Keratinocyte (primary cell): ENCODE measurements around the gene SH2D2A. TPM values are rescaled to one million over a fixed set of nuclear protein-coding genes. Genes with fewer than 3 reads are reported as not detected.

Experiments
- DNase-seq: peaks from one replicate; pipeline ENCODE4 v3.0.0-alpha.2; 2011; ENCODE audit warnings: low read depth, missing footprints, low spot score
- FAIRE-seq: peaks from 2 replicates; lab custom pipeline; 2011; peaks lifted over from hg19 to GRCh38; lab: Jason Lieb, UNC
- H2AFZ ChIP-seq: 2 replicates; pipeline ENCODE4 v1.6.0; 2012; ENCODE audit warnings: low read length, control low read depth, inconsistent platforms; ENCODE audit not compliant: control insufficient read depth
- H3K27ac ChIP-seq: 2 replicates; pipeline ENCODE4 v1.5.1; 2011; ENCODE audit warnings: low read length; ENCODE audit not compliant: control insufficient read depth, insufficient read depth
- H3K27me3 ChIP-seq: 3 replicates; pipeline ENCODE4 v1.6.0; 2011; ENCODE audit warnings: low read length; ENCODE audit not compliant: control insufficient read depth, insufficient read depth; ENCODE audit errors: extremely low read depth
- H3K36me3 ChIP-seq, 2 experiments: 2 replicates in 1 of 2; 3 replicates in 1 of 2; pipeline ENCODE4 v1.5.1; 2011; ENCODE audit warnings: low read length in 2 of 2, mild to moderate bottlenecking in 1 of 2; ENCODE audit not compliant: control insufficient read depth in 2 of 2, insufficient read depth in 2 of 2; ENCODE audit errors: extremely low read depth in 1 of 2
- H3K4me1 ChIP-seq: 3 replicates; pipeline ENCODE4 v1.5.1; 2011; ENCODE audit warnings: low read length; ENCODE audit not compliant: control insufficient read depth, insufficient read depth; ENCODE audit errors: extremely low read depth
- H3K4me2 ChIP-seq: 3 replicates; pipeline ENCODE4 v1.6.0; 2011; ENCODE audit warnings: low read depth, low read length; ENCODE audit not compliant: control insufficient read depth, insufficient read depth; ENCODE audit errors: extremely low read depth
- H3K4me3 ChIP-seq, 3 experiments: fragments of 200-600 bp in 1 of 3; sonication (generic) in 1 of 3; 2 replicates in 2 of 3; 3 replicates in 1 of 3; pipeline ENCODE4 v1.5.1; 2011 to 2016; ENCODE audit warnings: low read length in 3 of 3, mild to moderate bottlenecking in 3 of 3, control low read depth in 2 of 3, inconsistent platforms in 1 of 3, low read depth in 1 of 3, mixed read lengths in 1 of 3, mixed run types in 1 of 3, moderate library complexity in 1 of 3; ENCODE audit not compliant: control insufficient read depth in 2 of 3, insufficient read depth in 2 of 3; ENCODE audit errors: extremely low read depth in 1 of 3
- H3K79me2 ChIP-seq: 2 replicates; pipeline ENCODE4 v1.6.0; 2012; ENCODE audit warnings: low read length; ENCODE audit not compliant: control insufficient read depth, insufficient read depth
- H3K9ac ChIP-seq: 3 replicates; pipeline ENCODE4 v1.6.0; 2011; ENCODE audit warnings: low read length; ENCODE audit not compliant: control insufficient read depth, insufficient read depth; ENCODE audit errors: extremely low read depth
- H3K9me1 ChIP-seq: 3 replicates; pipeline ENCODE4 v1.6.0; 2011; ENCODE audit warnings: low read length; ENCODE audit not compliant: control insufficient read depth, insufficient read depth; ENCODE audit errors: extremely low read depth
- H3K9me3 ChIP-seq: 2 replicates; pipeline ENCODE4 v1.5.1; 2012; ENCODE audit warnings: low read depth, low read length; ENCODE audit not compliant: control insufficient read depth
- H4K20me1 ChIP-seq: 3 replicates; pipeline ENCODE4 v1.6.0; 2011; ENCODE audit warnings: low read length; ENCODE audit not compliant: control insufficient read depth, insufficient read depth; ENCODE audit errors: extremely low read depth
- CTCF ChIP-seq, 3 experiments: IDR thresholded peaks in 1 of 3; conservative IDR thresholded peaks in 1 of 3; optimal IDR thresholded peaks in 1 of 3; 2 replicates in 2 of 3; 3 replicates in 1 of 3; pipeline versions ENCODE3 to v1.5.1; 2011; ENCODE audit warnings: low read length in 3 of 3, mild to moderate bottlenecking in 3 of 3, moderate library complexity in 2 of 3, control low read depth in 1 of 3, inconsistent platforms in 1 of 3; ENCODE audit not compliant: insufficient read depth in 2 of 3; ENCODE audit errors: extremely low read depth in 1 of 3
- EZH2 ChIP-seq: IDR thresholded peaks from one replicate; pipeline ENCODE4 v1.6.1; 2012; ENCODE audit warnings: inconsistent platforms, mild to moderate bottlenecking, low read length, moderate library complexity
- dilution Hi-C: fragments of 300-500 bp; cut with MboI; formaldehyde crosslinking; loops from one replicate; pipeline ENCODE4 v1.7.0; 2020; ENCODE audit warnings: low sequenced_read_pairs; ENCODE audit not compliant: extremely low pct_ligation_motif_present
- polyA plus RNA-seq, 5 experiments: library from polyadenylated mRNA; depleted of rRNA in 3 of 5; stranded (reverse) in 3 of 5; stranded (forward) in 1 of 5; unstranded in 1 of 5; fragments of >200 nt; gene quantifications; 1 replicate in 1 of 5; 2 replicates in 3 of 5; 3 replicates in 1 of 5; pipeline versions ENCODE4 v1.2.1 to v1.2.3, GENCODE V29; 2011 to 2012; ENCODE audit warnings: missing spikeins in 2 of 5, low read depth in 1 of 5, low replicate concordance in 1 of 5

The SH2D2A gene
- polyA plus RNA-seq, 1 donor (not counting 4 experiments of a cell fraction or from before 2014, with no cell fraction given) = 2.5 TPM

DNA sequence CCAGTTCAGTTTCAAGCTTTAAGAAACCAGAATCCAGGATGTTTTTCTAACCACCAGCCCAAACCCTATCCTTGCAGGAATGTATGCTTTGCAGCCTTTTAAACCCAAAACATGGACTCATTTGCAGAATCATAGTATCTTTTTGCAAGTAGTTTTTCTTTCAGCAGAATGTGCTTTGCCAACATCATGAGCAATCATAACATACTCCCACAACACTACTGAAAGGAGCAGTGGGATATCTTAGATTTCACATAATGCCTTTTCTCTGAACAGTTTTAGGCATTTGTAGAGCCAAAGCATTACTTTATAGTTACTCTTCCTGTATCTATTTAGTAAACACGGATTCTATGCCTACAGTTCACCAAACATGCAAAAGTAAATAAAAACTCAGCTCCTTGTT is 10.0 kb upstream of the SH2D2A start:
- no peaks in the 10 kb centered on the region for H3K9me1 ChIP-seq
- dilution Hi-C loops = no loop called here
- FAIRE-seq = no peak

GRCh38 chr1:156823210-156823790 is 6.7 kb upstream of the SH2D2A start:
- H3K9me3 ChIP-seq = no peaks in the 10 kb centered on the region
- no peaks in the 10 kb centered on the region for H4K20me1 ChIP-seq
- H3K27me3 ChIP-seq = no peaks in the 10 kb centered on the region
- no peak overlapping the region for H2AFZ ChIP-seq
- no peak overlapping the region for H3K4me3 ChIP-seq
- no peak overlapping the region for H3K4me2 ChIP-seq
- DNase-seq (no peak), FAIRE-seq (no peak)
- dilution Hi-C loops = no loop called here
- no peaks in the 10 kb centered on the region for H3K9me1 ChIP-seq
- H3K4me1 ChIP-seq = peaks cover 7% of the 10 kb centered on the region
- H3K36me3 ChIP-seq = no peaks in the 10 kb centered on the region
- no peaks in the 10 kb centered on the region for H3K79me2 ChIP-seq
- no peak for TF ChIP-seq EZH2
- TF ChIP-seq CTCF (optimal IDR thresholded peaks at IDR 0.05 in 1 of 3, IDR thresholded peaks at IDR 0.05 in 1 of 3, conservative IDR thresholded peaks at IDR 0.05 in 1 of 3; ENCODE audit: extremely low read depth in 1 of 3, insufficient read depth in 2 of 3, low read length in 3 of 3) = no peak
- no peak overlapping the region for H3K27ac ChIP-seq
- H3K9ac ChIP-seq = no peak overlapping the region

More for the DNA sequence above, 10.0 kb upstream of the SH2D2A start:
- H3K27me3 ChIP-seq = peaks cover 7% of the 10 kb centered on the region
- peaks cover 7% of the 10 kb centered on the region for H3K4me1 ChIP-seq
- H3K9ac ChIP-seq = no peak overlapping the region
- H3K27ac ChIP-seq = no peak overlapping the region
- no peaks in the 10 kb centered on the region for H3K79me2 ChIP-seq
- no peak overlapping the region for H3K4me3 ChIP-seq
- DNase-seq = no peak
- H2AFZ ChIP-seq = no peak overlapping the region
- no peak overlapping the region for H3K4me2 ChIP-seq
- H3K36me3 ChIP-seq = no peaks in the 10 kb centered on the region
- H3K9me3 ChIP-seq = no peaks in the 10 kb centered on the region
- H4K20me1 ChIP-seq = no peaks in the 10 kb centered on the region
- TF ChIP-seq EZH2 (no peak), CTCF (optimal IDR thresholded peaks at IDR 0.05 in 1 of 3, IDR thresholded peaks at IDR 0.05 in 1 of 3, conservative IDR thresholded peaks at IDR 0.05 in 1 of 3; ENCODE audit: extremely low read depth in 1 of 3, insufficient read depth in 2 of 3, low read length in 3 of 3) (no peak)
